ENCODE results near the gene AIFM3. TPM values are rescaled to one million over a fixed set of nuclear protein-coding genes. Genes with fewer than 3 reads are reported as not detected.

The AIFM3 gene
- polyA plus RNA-seq, 4 donors, result 5.1 to 9.4 (median 6.1) TPM

- H3K27ac ChIP-seq (ENCODE audit: low read depth in 1 of 3, low read length in 2 of 3), result no peak overlapping the region
- WGBS, 3 donors, result 32 to 52% (median 49%) methylated on average over 12 to 13 of the region's 13 CpGs
- H3K27me3 ChIP-seq (ENCODE audit: control insufficient read depth in 3 of 3, insufficient read depth in 3 of 3, low read length in 3 of 3), result peaks cover 0 to 3% (median 0%) of the 10 kb centered on the region in 3 donors
- H3K4me1 ChIP-seq (ENCODE audit: control insufficient read depth in 3 of 3, insufficient read depth in 2 of 3, low read depth in 1 of 3, low read length in 2 of 3), result peaks cover 0 to 31% (median 0%) of the 10 kb centered on the region in 3 donors
- peaks cover 0 to 9% of the 10 kb centered on the region in 2 donors for H3K9me3 ChIP-seq (ENCODE audit: control insufficient read depth in 2 of 2, insufficient read depth in 1 of 2, low read depth in 1 of 2, low read length in 1 of 2)
- FAIRE-seq (no peak), DNase-seq (no peak)
- H3K4me3 ChIP-seq (ENCODE audit: low read depth in 1 of 3, low read length in 3 of 3), result peak overlapping the region in 1 of 3 donors; percentile 32
- peaks cover 0 to 15% (median 0%) of the 10 kb centered on the region in 3 donors for H3K36me3 ChIP-seq (ENCODE audit: control insufficient read depth in 3 of 3, insufficient read depth in 2 of 3, low read depth in 1 of 3, low read length in 3 of 3)
These were observed 12.9 kb downstream of the AIFM3 start for GRCh38 chr22:20979940-20980453.

GRCh38 chr22:20980523-20980922 lies 13.5 kb downstream of the AIFM3 start:
- no peak for FAIRE-seq

GRCh38 chr22:20980938-20981722 lies 14.1 kb downstream of the AIFM3 start:
- FAIRE-seq (no peak), DNase-seq (no peak)
- H3K9me3 ChIP-seq (ENCODE audit: control insufficient read depth in 2 of 2, insufficient read depth in 1 of 2, low read depth in 1 of 2, low read length in 1 of 2), result peaks cover 0 to 9% of the 10 kb centered on the region in 2 donors
- H3K27me3 ChIP-seq (ENCODE audit: control insufficient read depth in 3 of 3, insufficient read depth in 3 of 3, low read length in 3 of 3), result peaks cover 0 to 3% (median 0%) of the 10 kb centered on the region in 3 donors
- WGBS, 3 donors, result 54 to 69% (median 59%) methylated on average over 10 of the region's 10 CpGs
- peak overlapping the region; percentile 60 to 98 (median 75) for H3K4me3 ChIP-seq (ENCODE audit: low read depth in 1 of 3, low read length in 3 of 3)
- H3K4me1 ChIP-seq (ENCODE audit: control insufficient read depth in 3 of 3, insufficient read depth in 2 of 3, low read depth in 1 of 3, low read length in 2 of 3), result peaks cover 0 to 31% (median 0%) of the 10 kb centered on the region in 3 donors
- peak overlapping the region; percentile 85 to 95 (median 93) for H3K27ac ChIP-seq (ENCODE audit: low read depth in 1 of 3, low read length in 2 of 3)
- H3K36me3 ChIP-seq (ENCODE audit: control insufficient read depth in 3 of 3, insufficient read depth in 2 of 3, low read depth in 1 of 3, low read length in 3 of 3), result peaks cover 0 to 24% (median 0%) of the 10 kb centered on the region in 3 donors

More at GRCh38 chr22:20980523-20980922, 13.5 kb downstream of the AIFM3 start:
- DNase-seq, result no peak
- no peak overlapping the region for H3K27ac ChIP-seq (ENCODE audit: low read depth in 1 of 3, low read length in 2 of 3)
- H3K4me1 ChIP-seq (ENCODE audit: control insufficient read depth in 3 of 3, insufficient read depth in 2 of 3, low read depth in 1 of 3, low read length in 2 of 3), result peaks cover 0 to 31% (median 0%) of the 10 kb centered on the region in 3 donors
- WGBS, 3 donors, result 78 to 98% (median 95%) methylated on average over 4 of the region's 4 CpGs
- peaks cover 0 to 19% (median 0%) of the 10 kb centered on the region in 3 donors for H3K36me3 ChIP-seq (ENCODE audit: control insufficient read depth in 3 of 3, insufficient read depth in 2 of 3, low read depth in 1 of 3, low read length in 3 of 3)
- H3K27me3 ChIP-seq (ENCODE audit: control insufficient read depth in 3 of 3, insufficient read depth in 3 of 3, low read length in 3 of 3), result peaks cover 0 to 3% (median 0%) of the 10 kb centered on the region in 3 donors
- H3K9me3 ChIP-seq (ENCODE audit: control insufficient read depth in 2 of 2, insufficient read depth in 1 of 2, low read depth in 1 of 2, low read length in 1 of 2), result peaks cover 0 to 9% of the 10 kb centered on the region in 2 donors
- no peak overlapping the region for H3K4me3 ChIP-seq (ENCODE audit: low read depth in 1 of 3, low read length in 3 of 3)

GRCh38 chr22:20981787-20982562 lies 14.9 kb downstream of the AIFM3 start, which contains the start of gene LZTR1:
Gene LZTR1, plus strand, starts transcription at chr22:20982297. Its CDS starts 75 bp downstream, at chr22:20982372.
- 0 to 1% (median 0%) methylated on average over 76 to 87 of the region's 87 CpGs for WGBS, 3 donors
- Histone ChIP-seq H3K4me3 (ENCODE audit: low read depth in 1 of 3, low read length in 3 of 3) (peak within 1 kb of the TSS; percentile 60 to 98 (median 75)), H3K4me1 (ENCODE audit: control insufficient read depth in 3 of 3, insufficient read depth in 2 of 3, low read depth in 1 of 3, low read length in 2 of 3) (peaks cover 0 to 31% (median 0%) of the 10 kb centered on the region in 3 donors), H3K27me3 (ENCODE audit: control insufficient read depth in 3 of 3, insufficient read depth in 3 of 3, low read length in 3 of 3) (peaks cover 0 to 3% (median 0%) of the 10 kb centered on the region in 3 donors), H3K27ac (ENCODE audit: low read depth in 1 of 3, low read length in 2 of 3) (peak within 1 kb of the TSS; percentile 85 to 95 (median 93)), H3K36me3 (ENCODE audit: control insufficient read depth in 3 of 3, insufficient read depth in 2 of 3, low read depth in 1 of 3, low read length in 3 of 3) (peaks cover 0 to 24% (median 0%) of the 10 kb centered on the region in 3 donors), H3K9me3 (ENCODE audit: control insufficient read depth in 2 of 2, insufficient read depth in 1 of 2, low read depth in 1 of 2, low read length in 1 of 2) (peaks cover 0 to 9% of the 10 kb centered on the region in 2 donors)
- DNase-seq, result peak; percentile 84 to 94
- FAIRE-seq, result no peak

GRCh38 chr22:20982563-20982882 lies 15.5 kb downstream of the AIFM3 start:
- WGBS, 3 donors, result 1 to 3% (median 1%) methylated on average over 12 of the region's 12 CpGs
- H3K36me3 ChIP-seq (ENCODE audit: control insufficient read depth in 3 of 3, insufficient read depth in 2 of 3, low read depth in 1 of 3, low read length in 3 of 3), result peaks cover 0 to 28% (median 2%) of the 10 kb centered on the region in 3 donors

GRCh38 chr22:20983081-20983771 lies 16.2 kb downstream of the AIFM3 start:
- peaks cover 0 to 3% (median 0%) of the 10 kb centered on the region in 3 donors for H3K27me3 ChIP-seq (ENCODE audit: control insufficient read depth in 3 of 3, insufficient read depth in 3 of 3, low read length in 3 of 3)
- peaks cover 2 to 35% (median 9%) of the 10 kb centered on the region in 3 donors for H3K36me3 ChIP-seq (ENCODE audit: control insufficient read depth in 3 of 3, insufficient read depth in 2 of 3, low read depth in 1 of 3, low read length in 3 of 3)
- FAIRE-seq, result no peak
- H3K4me1 ChIP-seq (ENCODE audit: control insufficient read depth in 3 of 3, insufficient read depth in 2 of 3, low read depth in 1 of 3, low read length in 2 of 3), result peaks cover 0 to 31% (median 0%) of the 10 kb centered on the region in 3 donors
- H3K4me3 ChIP-seq (ENCODE audit: low read depth in 1 of 3, low read length in 3 of 3), result peak overlapping the region in 2 of 3 donors; percentile 60 to 98
- 72 to 89% (median 75%) methylated on average over 5 of the region's 5 CpGs for WGBS, 3 donors
- H3K27ac ChIP-seq (ENCODE audit: low read depth in 1 of 3, low read length in 2 of 3), result no peak overlapping the region
- peaks cover 0 to 9% of the 10 kb centered on the region in 2 donors for H3K9me3 ChIP-seq (ENCODE audit: control insufficient read depth in 2 of 2, insufficient read depth in 1 of 2, low read depth in 1 of 2, low read length in 1 of 2)
- DNase-seq, result no peak

More at GRCh38 chr22:20982563-20982882, 15.5 kb downstream of the AIFM3 start:
- no peak for FAIRE-seq
- Histone ChIP-seq H3K27me3 (ENCODE audit: control insufficient read depth in 3 of 3, insufficient read depth in 3 of 3, low read length in 3 of 3) (peaks cover 0 to 3% (median 0%) of the 10 kb centered on the region in 3 donors), H3K4me1 (ENCODE audit: control insufficient read depth in 3 of 3, insufficient read depth in 2 of 3, low read depth in 1 of 3, low read length in 2 of 3) (peaks cover 0 to 31% (median 0%) of the 10 kb centered on the region in 3 donors), H3K9me3 (ENCODE audit: control insufficient read depth in 2 of 2, insufficient read depth in 1 of 2, low read depth in 1 of 2, low read length in 1 of 2) (peaks cover 0 to 9% of the 10 kb centered on the region in 2 donors), H3K27ac (ENCODE audit: low read depth in 1 of 3, low read length in 2 of 3) (peak overlapping the region in 2 of 3 donors; percentile 8 to 45), H3K4me3 (ENCODE audit: low read depth in 1 of 3, low read length in 3 of 3) (peak overlapping the region; percentile 60 to 98 (median 75))
- no peak for DNase-seq

- no peak for FAIRE-seq
These were observed 18.7 kb downstream of the AIFM3 start for GRCh38 chr22:20985720-20986119.

More at GRCh38 chr22:20985720-20986119, 18.7 kb downstream of the AIFM3 start:
- 95 to 97% (median 96%) methylated on average over 7 of the region's 7 CpGs for WGBS, 3 donors
- peaks cover 0 to 16% (median 0%) of the 10 kb centered on the region in 3 donors for H3K4me1 ChIP-seq (ENCODE audit: control insufficient read depth in 3 of 3, insufficient read depth in 2 of 3, low read depth in 1 of 3, low read length in 2 of 3)
- no peak overlapping the region for H3K27ac ChIP-seq (ENCODE audit: low read depth in 1 of 3, low read length in 2 of 3)
- no peak overlapping the region for H3K4me3 ChIP-seq (ENCODE audit: low read depth in 1 of 3, low read length in 3 of 3)
- no peaks in the 10 kb centered on the region for H3K27me3 ChIP-seq (ENCODE audit: control insufficient read depth in 3 of 3, insufficient read depth in 3 of 3, low read length in 3 of 3)
- DNase-seq, result no peak
- peaks cover 2 to 60% (median 9%) of the 10 kb centered on the region in 3 donors for H3K36me3 ChIP-seq (ENCODE audit: control insufficient read depth in 3 of 3, insufficient read depth in 2 of 3, low read depth in 1 of 3, low read length in 3 of 3)
- no peaks in the 10 kb centered on the region for H3K9me3 ChIP-seq (ENCODE audit: control insufficient read depth in 2 of 2, insufficient read depth in 1 of 2, low read depth in 1 of 2, low read length in 1 of 2)

Measured in small intestine (tissue), 7 donors.